Effector memory CD4-positive, alpha-beta T cell (primary cell): ENCODE results near the gene ORC1.

Source experiments
- DNase-seq, 3 donors: peaks; one replicate each; pipeline ENCODE4 v3.0.0-alpha.2; 2020
- H3K27ac ChIP-seq: 2 replicates; pipeline ENCODE4 v1.7.0; 2013; ENCODE audit warnings: mild to moderate bottlenecking, low read length, moderate library complexity; ENCODE audit not compliant: insufficient read depth, poor library complexity, severe bottlenecking
- H3K27me3 ChIP-seq: replicated peaks from 2 replicates; pipeline ENCODE4 v1.7.0; 2013; ENCODE audit warnings: mild to moderate bottlenecking, low read length; ENCODE audit not compliant: insufficient read depth, control insufficient read depth, poor library complexity, severe bottlenecking
- H3K36me3 ChIP-seq: 2 replicates; pipeline ENCODE4 v1.7.0; 2013; ENCODE audit warnings: mild to moderate bottlenecking, low read length, moderate library complexity; ENCODE audit not compliant: control insufficient read depth, insufficient read depth
- H3K4me1 ChIP-seq: 2 replicates; pipeline ENCODE4 v1.7.0; 2013; ENCODE audit warnings: low read length, mild to moderate bottlenecking; ENCODE audit not compliant: control insufficient read depth, insufficient read depth, poor library complexity, severe bottlenecking
- H3K4me3 ChIP-seq: 2 replicates; pipeline ENCODE4 v1.7.0; 2013; ENCODE audit warnings: low read length, low read depth, mild to moderate bottlenecking; ENCODE audit not compliant: insufficient read depth, poor library complexity, severe bottlenecking
- H3K9me3 ChIP-seq: 2 replicates; pipeline ENCODE4 v1.7.0; 2013; ENCODE audit warnings: mild to moderate bottlenecking, low read length, moderate library complexity; ENCODE audit not compliant: control insufficient read depth

ORC1 gene

DNA sequence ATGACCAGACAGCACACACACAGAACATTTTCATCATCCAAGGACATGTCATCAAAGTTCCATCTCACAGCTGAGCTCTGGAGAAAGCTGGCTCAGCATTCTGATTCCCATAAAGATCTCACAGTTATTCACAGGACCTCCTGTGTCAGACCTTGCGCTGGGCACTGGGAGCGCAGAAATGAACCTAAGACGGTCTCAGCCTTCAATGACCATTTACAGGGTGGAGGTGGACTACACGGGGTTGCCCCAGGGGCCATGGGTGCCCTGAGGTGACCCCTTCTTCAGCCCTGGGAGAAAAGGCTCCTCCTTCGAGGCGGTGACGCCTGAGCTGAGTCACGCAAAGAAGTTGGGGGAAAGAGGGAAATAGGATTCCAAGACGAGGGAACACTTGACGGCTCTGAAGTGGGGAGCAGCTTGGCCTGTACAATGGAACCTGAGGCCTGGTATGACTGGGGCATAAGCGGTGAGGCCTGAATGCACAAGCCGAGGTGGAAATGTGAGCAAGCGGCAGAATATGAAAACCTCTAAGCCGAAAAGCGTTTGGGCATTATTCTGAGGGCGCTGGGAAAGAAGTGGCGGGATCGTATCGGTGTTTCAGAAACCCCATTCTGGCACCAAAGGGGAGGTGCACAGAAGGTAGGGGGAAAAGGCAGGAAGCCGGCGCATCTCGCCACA, 39.0 kb downstream of the ORC1 start:
- peak overlapping the region; percentile 81 for H3K4me3 ChIP-seq
- H3K36me3 ChIP-seq = peaks cover 27% of the 10 kb centered on the region
- H3K27me3 ChIP-seq = no peaks in the 10 kb centered on the region
- peak in 2 of 3 donors; percentile 5 to 6 for DNase-seq
- no peaks in the 10 kb centered on the region for H3K9me3 ChIP-seq
- H3K27ac ChIP-seq = peak overlapping the region; percentile 87
- H3K4me1 ChIP-seq = peaks cover 17% of the 10 kb centered on the region

DNA sequence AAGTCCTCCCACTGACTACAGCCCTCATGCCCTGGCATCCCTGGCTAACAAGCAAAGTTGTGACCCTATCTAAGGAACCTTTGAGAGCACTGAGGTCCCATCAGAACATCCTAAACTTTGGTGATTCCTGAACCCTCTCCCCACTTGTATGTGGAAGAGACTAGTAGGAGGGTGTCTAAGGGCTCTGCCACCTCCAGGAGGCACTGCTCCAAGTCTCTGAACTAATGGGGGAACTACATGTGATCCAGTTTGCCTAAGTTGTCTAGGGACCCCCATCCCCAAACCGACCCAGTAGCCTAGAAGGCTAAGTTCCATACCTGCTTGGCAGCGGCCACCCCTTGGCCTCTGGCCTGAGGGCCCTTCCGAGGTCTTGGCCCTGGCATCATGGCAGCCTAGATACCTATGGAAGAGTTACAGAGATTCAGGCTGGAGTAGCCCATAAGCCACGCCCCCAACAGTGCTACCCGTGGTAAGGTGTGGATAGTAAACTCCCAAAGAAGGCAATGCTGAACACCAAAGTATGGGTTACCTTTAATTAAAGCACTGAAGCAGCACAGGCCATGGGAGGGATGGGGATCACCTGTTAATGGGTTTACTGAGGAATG, 39.9 kb downstream of the ORC1 start:
- H3K4me3 ChIP-seq = no peak overlapping the region
- H3K27ac ChIP-seq = peak overlapping the region; percentile 87
- H3K36me3 ChIP-seq = peaks cover 36% of the 10 kb centered on the region
- no peaks in the 10 kb centered on the region for H3K27me3 ChIP-seq
- no peak for DNase-seq
- H3K9me3 ChIP-seq = no peaks in the 10 kb centered on the region
- peaks cover 17% of the 10 kb centered on the region for H3K4me1 ChIP-seq

DNA sequence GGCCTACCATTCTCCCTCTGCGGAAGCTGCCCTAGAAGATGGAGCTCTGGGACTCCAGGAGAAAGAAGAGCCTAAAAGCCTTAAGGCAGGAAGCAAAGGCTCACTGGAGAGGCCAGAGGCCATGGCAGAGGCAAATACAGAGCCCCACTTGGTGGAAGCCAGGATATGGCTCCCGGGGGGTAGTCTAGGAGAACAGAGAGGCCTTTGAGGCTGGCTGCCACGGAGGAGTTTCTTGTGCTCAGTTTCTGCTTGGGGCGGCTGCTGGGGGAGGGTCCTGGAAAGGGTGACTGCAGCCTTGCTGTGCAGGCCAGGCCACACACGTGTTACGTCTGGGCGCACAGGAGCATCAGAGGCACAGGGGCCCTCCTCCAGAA, 43.6 kb downstream of the ORC1 start:
- Histone ChIP-seq H3K4me1 (peaks cover 17% of the 10 kb centered on the region), H3K9me3 (no peaks in the 10 kb centered on the region), H3K4me3 (no peak overlapping the region), H3K27ac (no peak overlapping the region), H3K27me3 (no peaks in the 10 kb centered on the region), H3K36me3 (peaks cover 74% of the 10 kb centered on the region)
- no peak for DNase-seq

DNA sequence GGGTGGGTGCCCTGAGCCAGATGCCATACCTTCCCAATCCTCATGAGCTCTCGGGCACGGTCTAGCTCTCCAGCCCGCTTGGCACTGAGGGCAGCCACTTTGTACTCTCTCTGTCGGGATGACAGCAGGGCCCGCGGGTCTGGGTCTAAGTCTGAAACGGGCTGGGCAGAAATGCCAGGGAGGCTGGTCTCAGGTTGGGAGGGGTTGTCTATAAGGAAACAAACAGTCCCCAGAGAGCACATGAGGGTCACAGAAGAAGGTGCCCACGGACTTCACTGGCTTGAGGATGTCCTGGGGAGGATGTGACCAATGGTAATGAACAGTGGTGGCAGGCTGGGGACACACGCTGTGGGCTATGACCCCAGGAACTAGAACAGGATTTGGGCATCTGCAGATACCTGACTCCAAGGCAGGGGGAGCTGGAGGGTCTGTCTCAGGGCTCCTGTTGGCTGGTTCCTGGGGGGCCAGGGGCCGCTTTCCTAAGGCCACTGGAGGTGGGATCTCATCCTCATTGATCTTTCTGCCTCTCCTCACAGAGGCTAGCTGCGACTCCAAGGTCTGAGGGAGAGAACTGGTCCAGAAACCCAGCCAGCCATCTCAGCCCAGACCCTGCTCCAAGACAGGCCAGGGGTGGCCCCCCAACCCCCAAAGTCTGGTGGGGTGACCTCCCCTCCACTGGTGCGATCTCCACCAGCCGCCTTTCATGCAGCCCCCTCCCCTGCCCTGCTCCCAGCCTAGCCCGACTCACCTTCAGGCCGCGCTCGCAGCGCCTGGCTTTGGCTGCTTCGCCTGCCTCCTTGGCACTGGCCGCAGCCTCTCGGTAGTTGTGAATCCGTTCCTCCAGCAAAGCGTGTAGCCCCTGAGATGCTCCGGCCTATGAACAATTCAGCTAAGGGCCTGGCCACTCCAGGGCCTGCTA, 44.3 kb downstream of the ORC1 start:
- DNase-seq = no peak
- Histone ChIP-seq H3K36me3 (peaks cover 80% of the 10 kb centered on the region), H3K4me3 (no peak overlapping the region), H3K4me1 (peaks cover 10% of the 10 kb centered on the region), H3K9me3 (no peaks in the 10 kb centered on the region), H3K27me3 (no peaks in the 10 kb centered on the region), H3K27ac (no peak overlapping the region)

DNA sequence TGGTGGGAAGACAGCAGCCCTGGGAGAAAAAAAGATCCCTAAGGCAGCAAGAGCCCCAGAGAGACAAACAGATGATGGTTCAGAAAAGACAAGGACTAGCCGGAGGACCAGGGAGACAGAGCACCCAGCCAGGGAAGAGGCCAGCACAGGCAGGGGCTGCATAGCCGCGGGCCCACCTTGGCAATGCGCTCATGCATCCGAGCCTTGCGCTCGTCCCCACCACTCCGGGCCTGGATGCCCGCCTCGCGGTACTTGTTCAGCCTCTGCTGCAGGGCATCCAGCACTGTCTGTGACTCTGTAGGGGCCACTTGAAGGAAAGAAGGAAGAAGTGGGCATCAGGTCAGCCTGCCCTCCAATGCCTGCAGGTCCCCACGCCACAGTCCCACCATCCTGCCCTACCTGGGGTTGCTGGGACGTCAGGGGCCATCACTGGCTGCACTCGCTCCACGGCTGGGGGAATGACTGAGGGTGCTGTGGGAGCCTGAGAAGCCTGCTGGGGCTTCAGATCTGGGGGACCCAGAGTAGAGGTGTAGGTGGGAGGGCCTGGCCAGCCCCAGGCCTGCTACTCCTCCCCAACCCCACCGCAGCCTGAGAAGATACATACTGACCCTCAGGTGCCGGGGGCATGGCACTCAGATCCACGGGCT, 45.2 kb downstream of the ORC1 start:
- H3K36me3 ChIP-seq = peaks cover 90% of the 10 kb centered on the region

DNA sequence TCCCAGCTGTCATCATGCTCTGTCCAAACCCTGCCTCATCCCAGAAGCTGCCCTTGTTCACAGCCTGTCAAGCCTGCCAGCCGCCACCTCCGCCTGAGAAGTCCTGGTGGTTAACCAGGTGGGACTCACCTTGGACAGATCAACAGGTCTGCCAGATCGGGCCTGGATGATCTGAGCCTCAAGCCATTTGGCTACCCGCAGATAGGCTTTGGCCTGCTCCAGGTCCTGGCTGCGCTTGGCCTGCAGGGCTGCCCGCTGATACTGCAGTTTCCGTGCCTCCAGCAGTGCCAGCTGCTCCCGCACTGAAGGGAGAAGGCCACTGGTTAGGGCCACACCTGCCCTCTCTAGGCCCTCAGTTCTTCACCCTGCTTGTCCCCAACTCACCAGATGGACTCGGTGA, 46.8 kb downstream of the ORC1 start:
- H3K9me3 ChIP-seq = no peaks in the 10 kb centered on the region
- H3K36me3 ChIP-seq = peaks cover 99% of the 10 kb centered on the region
- H3K27ac ChIP-seq = peak overlapping the region; percentile 7
- no peak for DNase-seq
- no peaks in the 10 kb centered on the region for H3K27me3 ChIP-seq
- no peaks in the 10 kb centered on the region for H3K4me1 ChIP-seq
- no peak overlapping the region for H3K4me3 ChIP-seq

More for the DNA sequence above, 45.2 kb downstream of the ORC1 start:
- Histone ChIP-seq H3K4me3 (no peak overlapping the region), H3K27me3 (no peaks in the 10 kb centered on the region), H3K9me3 (no peaks in the 10 kb centered on the region), H3K4me1 (peaks cover under 1% of the 10 kb centered on the region), H3K27ac (no peak overlapping the region)
- no peak for DNase-seq

DNA sequence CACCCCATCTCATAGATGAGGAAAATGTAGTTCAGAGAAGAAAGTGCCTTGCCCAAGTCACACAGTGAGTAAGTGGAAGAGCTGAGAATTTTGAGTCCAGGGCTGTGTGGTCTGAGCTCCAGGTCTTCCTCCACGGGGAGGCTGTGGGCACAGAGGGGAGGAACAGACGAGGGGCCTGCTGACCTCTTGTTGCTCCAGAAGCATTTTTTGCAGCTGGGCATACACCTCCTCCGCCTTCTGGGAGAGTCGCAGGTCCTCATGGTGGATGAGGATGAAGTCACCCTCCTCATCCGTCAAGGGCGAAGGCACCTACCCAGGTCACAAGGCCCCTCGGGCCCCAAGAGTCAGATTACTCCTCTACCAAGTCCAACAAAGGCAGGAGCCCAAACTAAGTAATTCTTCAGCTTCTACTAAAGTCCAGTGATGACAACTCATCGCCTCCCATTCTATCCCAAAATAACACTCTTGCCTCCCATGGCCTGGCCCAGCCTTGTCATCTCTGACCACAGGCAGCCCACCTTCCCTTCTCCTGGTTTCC, 47.3 kb downstream of the ORC1 start:
- H3K4me1 ChIP-seq = no peaks in the 10 kb centered on the region
- no peaks in the 10 kb centered on the region for H3K27me3 ChIP-seq
- no peak for DNase-seq
- peaks cover 99% of the 10 kb centered on the region for H3K36me3 ChIP-seq
- no peak overlapping the region for H3K27ac ChIP-seq
- no peak overlapping the region for H3K4me3 ChIP-seq
- no peaks in the 10 kb centered on the region for H3K9me3 ChIP-seq

DNA sequence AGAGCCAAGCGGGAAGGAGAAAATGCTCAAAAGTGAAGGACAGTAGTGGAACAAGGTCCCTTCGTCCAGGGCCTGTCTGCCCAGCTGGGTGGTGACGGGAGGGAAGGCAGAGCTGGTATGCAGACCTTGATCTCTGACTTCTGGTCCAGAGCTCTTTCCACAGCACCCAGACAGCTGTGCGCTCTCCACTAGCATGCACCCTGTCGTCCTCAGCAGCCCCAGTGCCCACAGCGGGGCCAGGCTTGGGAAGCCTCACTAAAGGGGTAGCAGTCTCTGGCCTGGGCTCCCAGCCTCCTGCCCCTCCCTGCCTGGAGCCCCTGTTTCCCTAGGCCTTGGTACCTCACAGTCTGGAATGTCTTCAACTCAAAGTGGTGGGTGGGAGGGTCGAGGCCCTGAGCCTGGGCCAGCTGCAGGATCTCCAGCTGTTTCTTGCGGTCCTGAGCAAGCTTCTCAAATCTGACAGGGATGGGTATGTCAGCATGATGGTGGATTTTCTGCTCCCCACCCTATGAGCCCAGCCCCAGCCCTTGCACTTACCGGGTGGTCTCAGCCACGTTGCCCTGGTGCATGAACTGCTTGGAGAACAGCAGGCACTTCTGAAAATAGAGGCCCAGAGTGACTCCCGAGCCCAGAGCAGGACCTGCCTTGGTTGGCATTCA, 48.2 kb downstream of the ORC1 start:
- Histone ChIP-seq H3K27me3 (no peaks in the 10 kb centered on the region), H3K4me1 (no peaks in the 10 kb centered on the region), H3K36me3 (peaks cover 95% of the 10 kb centered on the region), H3K4me3 (no peak overlapping the region), H3K27ac (no peak overlapping the region), H3K9me3 (no peaks in the 10 kb centered on the region)
- no peak for DNase-seq

DNA sequence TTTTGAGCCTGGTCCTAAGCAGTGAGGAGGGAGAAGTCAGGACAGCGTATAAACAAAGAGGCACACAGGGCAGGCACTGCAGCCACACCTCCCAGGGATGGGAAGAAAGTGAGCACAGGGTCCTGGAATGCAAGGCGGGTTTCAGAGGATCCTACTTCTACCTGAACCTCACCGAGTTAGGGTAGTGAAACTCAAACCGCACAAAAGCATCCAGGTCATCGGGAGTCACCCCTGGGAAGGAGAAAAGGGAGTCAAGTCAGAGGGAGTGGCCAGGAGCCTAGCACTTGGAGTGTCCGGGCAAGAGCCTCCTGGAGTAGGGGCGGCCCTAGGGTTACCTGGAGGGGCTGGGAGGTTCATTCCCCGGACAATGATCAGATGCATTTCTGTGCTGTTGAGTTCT, 48.8 kb downstream of the ORC1 start:
- no peak for DNase-seq
- no peaks in the 10 kb centered on the region for H3K4me1 ChIP-seq
- H3K27ac ChIP-seq = no peak overlapping the region
- H3K9me3 ChIP-seq = no peaks in the 10 kb centered on the region
- H3K4me3 ChIP-seq = no peak overlapping the region
- peaks cover 92% of the 10 kb centered on the region for H3K36me3 ChIP-seq
- no peaks in the 10 kb centered on the region for H3K27me3 ChIP-seq
